Measurements from ENCODE around the gene CACNA1S. TPM values are rescaled to one million over a fixed set of nuclear protein-coding genes. Genes with fewer than 3 reads are reported as not detected.

The CACNA1S gene
- not detected for total RNA-seq
- polyA plus RNA-seq: under 1 TPM in 1 of 2 donors, not detected in 1; under 0.01 TPM

DNA sequence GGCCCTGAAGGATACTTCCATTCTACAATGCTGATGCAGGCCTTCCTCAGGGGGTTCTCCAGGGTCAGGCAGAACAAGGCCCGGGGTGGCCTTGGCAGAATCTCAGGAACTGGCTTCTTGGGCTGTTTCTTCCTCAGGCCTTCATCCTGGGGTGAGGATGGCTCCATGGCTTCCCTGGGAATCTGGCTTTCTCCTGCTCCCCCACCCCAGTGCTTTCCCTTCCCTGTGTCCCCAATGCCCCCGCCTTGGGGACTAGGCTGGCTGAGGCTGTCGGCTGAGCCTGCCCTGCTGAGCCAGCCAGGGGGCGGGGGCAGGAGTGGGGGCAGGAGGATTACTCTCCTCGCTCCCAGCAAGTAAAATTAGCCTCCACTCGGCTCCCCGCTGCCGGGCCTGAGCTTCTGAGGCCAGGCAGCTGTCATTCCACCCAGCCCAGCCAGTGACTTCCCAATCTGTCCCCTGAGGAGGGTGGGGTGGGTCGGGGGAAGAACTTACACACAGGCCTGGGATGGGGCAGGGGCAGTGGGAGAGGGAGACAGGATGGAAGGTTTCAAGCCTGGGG, at the start of gene CACNA1S:
Gene CACNA1S (minus strand): TSS at position 254 of the 559 bp plus-strand sequence. CDS start 87 bp downstream, at position 167.
- no peak within 1 kb of the TSS for H3K27ac ChIP-seq
- no peaks in the 10 kb centered on the region for H3K36me3 ChIP-seq
- WGBS, 2 donors: 84 to 87% methylated on average over 9 of the region's 9 CpGs
- no peak for FAIRE-seq
- no peak for ATAC-seq
- H3K4me1 ChIP-seq: peaks cover 0 to 6% (median 2%) of the 10 kb centered on the region in 3 donors
- H3K9me3 ChIP-seq: no peaks in the 10 kb centered on the region
- TF ChIP-seq, protein P1, sequence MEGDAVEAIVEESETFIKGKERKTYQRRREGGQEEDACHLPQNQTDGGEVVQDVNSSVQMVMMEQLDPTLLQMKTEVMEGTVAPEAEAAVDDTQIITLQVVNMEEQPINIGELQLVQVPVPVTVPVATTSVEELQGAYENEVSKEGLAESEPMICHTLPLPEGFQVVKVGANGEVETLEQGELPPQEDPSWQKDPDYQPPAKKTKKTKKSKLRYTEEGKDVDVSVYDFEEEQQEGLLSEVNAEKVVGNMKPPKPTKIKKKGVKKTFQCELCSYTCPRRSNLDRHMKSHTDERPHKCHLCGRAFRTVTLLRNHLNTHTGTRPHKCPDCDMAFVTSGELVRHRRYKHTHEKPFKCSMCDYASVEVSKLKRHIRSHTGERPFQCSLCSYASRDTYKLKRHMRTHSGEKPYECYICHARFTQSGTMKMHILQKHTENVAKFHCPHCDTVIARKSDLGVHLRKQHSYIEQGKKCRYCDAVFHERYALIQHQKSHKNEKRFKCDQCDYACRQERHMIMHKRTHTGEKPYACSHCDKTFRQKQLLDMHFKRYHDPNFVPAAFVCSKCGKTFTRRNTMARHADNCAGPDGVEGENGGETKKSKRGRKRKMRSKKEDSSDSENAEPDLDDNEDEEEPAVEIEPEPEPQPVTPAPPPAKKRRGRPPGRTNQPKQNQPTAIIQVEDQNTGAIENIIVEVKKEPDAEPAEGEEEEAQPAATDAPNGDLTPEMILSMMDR (IDR thresholded peaks at IDR 0.05): no peak
- H3K4me3 ChIP-seq: no peak within 1 kb of the TSS
- intact Hi-C loops (cut with DNase I): loop anchor here in 2 of 3 donors (5.0 to 10.0 kb wide), 2 partner anchors 137 to 140 kb away; no protein-coding TSS in a partner anchor
- DNase-seq: no peak
- no peaks in the 10 kb centered on the region for H3K27me3 ChIP-seq

DNA sequence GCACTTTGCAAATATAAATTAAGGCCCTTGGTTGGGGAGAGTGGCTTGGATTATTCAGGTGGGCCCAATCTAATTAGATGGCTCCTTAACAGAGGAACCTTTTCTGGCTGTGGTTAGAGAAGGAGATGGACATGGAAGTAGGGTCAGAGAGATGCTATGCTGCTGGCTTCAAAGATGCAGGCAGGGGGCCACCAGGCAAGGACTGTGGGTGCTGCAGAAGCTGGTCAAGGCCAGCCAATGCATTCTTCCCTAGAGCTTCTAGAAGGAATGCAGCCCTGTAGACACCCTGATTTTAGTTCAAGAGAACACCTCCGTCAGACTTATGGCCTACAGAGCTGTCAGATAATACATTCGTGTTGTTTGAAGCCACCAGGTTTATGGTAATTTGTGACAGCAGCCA, 45.7 kb upstream of the CACNA1S start:
- ATAC-seq: no peak
- WGBS, 2 donors: 82 to 97% methylated on average over 2 of the region's 2 CpGs
- Histone ChIP-seq H3K9me3 (no peaks in the 10 kb centered on the region), H3K4me1 (peaks cover 3 to 7% (median 7%) of the 10 kb centered on the region in 3 donors), H3K4me3 (no peak overlapping the region), H3K36me3 (no peaks in the 10 kb centered on the region), H3K27ac (no peak overlapping the region), H3K27me3 (no peaks in the 10 kb centered on the region)
- DNase-seq: no peak
- TF ChIP-seq, protein P1 (IDR thresholded peaks at IDR 0.05): no peak
- intact Hi-C loops (cut with DNase I): no loop called here
- FAIRE-seq: no peak

DNA sequence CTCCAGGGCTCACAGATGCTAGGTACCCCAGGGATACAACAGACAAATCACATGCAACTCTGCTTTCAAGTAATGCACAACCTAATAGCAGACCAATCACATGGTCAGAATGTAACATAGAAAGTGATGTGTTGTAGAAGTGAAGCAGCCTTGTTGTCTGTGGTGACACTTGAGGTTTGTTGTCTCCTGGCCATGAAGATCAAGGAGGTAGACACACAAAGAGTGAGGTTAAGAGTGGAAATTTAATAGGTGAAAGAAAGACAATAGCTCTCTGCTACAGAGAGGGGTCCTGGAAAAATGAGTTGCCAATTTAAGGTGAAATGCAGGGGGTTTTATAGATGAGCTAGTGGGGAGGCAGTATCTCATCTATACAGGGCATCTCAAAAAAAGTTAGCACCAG, 44.6 kb upstream of the CACNA1S start:
- TF ChIP-seq, protein P1 (IDR thresholded peaks at IDR 0.05): no peak
- Histone ChIP-seq H3K27me3 (no peaks in the 10 kb centered on the region), H3K4me3 (no peak overlapping the region), H3K27ac (no peak overlapping the region), H3K36me3 (no peaks in the 10 kb centered on the region), H3K4me1 (peaks cover 3 to 8% (median 7%) of the 10 kb centered on the region in 3 donors), H3K9me3 (no peaks in the 10 kb centered on the region)
- no peak for ATAC-seq
- FAIRE-seq: no peak
- DNase-seq: no peak
- intact Hi-C loops (cut with DNase I): no loop called here

DNA sequence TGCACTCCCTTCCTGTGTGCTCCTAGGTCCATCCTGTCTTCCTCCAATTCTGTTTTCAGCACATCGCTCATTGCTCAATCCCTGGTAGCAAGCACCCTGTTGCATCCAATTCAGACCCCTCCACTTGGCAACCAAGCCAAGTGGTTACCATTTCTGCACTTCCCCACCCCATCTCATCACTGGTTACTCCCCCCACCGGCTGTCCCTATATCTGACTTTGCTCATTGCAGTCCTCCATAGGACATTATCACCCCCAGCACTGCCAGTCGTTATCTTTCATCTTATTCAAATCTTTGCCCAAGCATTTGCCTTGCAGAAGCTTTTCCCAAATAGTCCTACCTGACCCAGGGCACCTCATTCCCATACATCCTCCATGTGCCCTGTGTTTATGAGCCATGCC, 44.1 kb upstream of the CACNA1S start:
- no peak for ATAC-seq
- Histone ChIP-seq H3K4me1 (peaks cover 3 to 8% (median 7%) of the 10 kb centered on the region in 3 donors), H3K27ac (no peak overlapping the region), H3K9me3 (no peaks in the 10 kb centered on the region), H3K27me3 (no peaks in the 10 kb centered on the region), H3K4me3 (no peak overlapping the region), H3K36me3 (no peaks in the 10 kb centered on the region)
- no peak for FAIRE-seq
- intact Hi-C loops (cut with DNase I): no loop called here
- TF ChIP-seq, protein P1 (IDR thresholded peaks at IDR 0.05): no peak
- 81 to 83% methylated on average over 3 of the region's 3 CpGs for WGBS, 2 donors
- no peak for DNase-seq

DNA sequence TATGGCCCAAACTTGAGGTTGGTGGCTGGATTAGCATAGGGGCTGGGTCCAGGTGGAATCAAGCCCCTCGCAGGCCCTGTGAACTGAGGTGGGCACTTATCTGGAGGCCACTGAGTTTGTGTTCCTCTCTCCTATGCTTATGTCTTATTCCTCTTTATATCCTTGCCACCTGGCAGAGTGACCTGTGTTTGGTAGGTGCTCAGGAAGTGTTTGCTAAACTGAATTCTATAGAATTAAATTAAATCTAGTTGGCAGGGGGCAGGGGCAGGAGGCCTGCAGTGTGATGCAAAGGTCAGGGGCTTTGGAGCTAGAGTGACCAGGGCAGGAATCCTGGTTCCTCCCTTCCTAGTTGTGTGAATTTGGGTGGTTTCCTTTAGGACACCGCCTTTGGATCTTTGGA, 43.1 kb upstream of the CACNA1S start:
- TF ChIP-seq, protein P1 (IDR thresholded peaks at IDR 0.05): no peak
- no peak for FAIRE-seq
- H3K4me1 ChIP-seq: peaks cover 3 to 8% (median 7%) of the 10 kb centered on the region in 3 donors
- no peak overlapping the region for H3K4me3 ChIP-seq
- WGBS, 2 donors: 82 to 100% methylated on average over 2 of the region's 2 CpGs
- no peak for ATAC-seq
- no peak overlapping the region for H3K27ac ChIP-seq
- no peaks in the 10 kb centered on the region for H3K9me3 ChIP-seq
- intact Hi-C loops (cut with DNase I): no loop called here
- DNase-seq: no peak
- no peaks in the 10 kb centered on the region for H3K27me3 ChIP-seq
- no peaks in the 10 kb centered on the region for H3K36me3 ChIP-seq

Measured in pancreas (tissue), 10 donors.